Endothelial cell of umbilical vein (primary cell): ENCODE data around the gene APBB2.

Experiments used
- EZH2 ChIP-seq: IDR thresholded peaks from 2 replicates; pipeline ENCODE4 v1.6.1; 2012; ENCODE audit warnings: borderline replicate concordance, low read depth, mild to moderate bottlenecking, moderate library complexity, low read length, inconsistent platforms; ENCODE audit not compliant: severe bottlenecking
- JUN ChIP-seq: IDR thresholded peaks from 2 replicates; pipeline ENCODE4 v1.6.1; 2011; ENCODE audit warnings: borderline replicate concordance, low read depth; ENCODE audit not compliant: insufficient read length, insufficient read depth
- POLR2A ChIP-seq: IDR thresholded peaks from 2 replicates; pipeline ENCODE4 v1.6.1; 2012; ENCODE audit warnings: low read depth, mild to moderate bottlenecking, control low read depth, low read length
- POLR2AphosphoS5 ChIP-seq: IDR thresholded peaks from 2 replicates; pipeline ENCODE4 v1.6.1; 2012; ENCODE audit warnings: low read depth, mild to moderate bottlenecking, control low read depth, low read length, moderate library complexity; ENCODE audit not compliant: insufficient read depth
- TF ChIP-seq, protein P1 (sequence below), 2 donors: IDR thresholded peaks; 1 replicate in 1 of 2; 2 replicates in 1 of 2; pipeline ENCODE4 v1.5.1; 2011; ENCODE audit warnings: low read length in 2 of 2, mild to moderate bottlenecking in 2 of 2, moderate library complexity in 2 of 2, control low read depth in 1 of 2, inconsistent platforms in 1 of 2, low read depth in 1 of 2; ENCODE audit not compliant: insufficient read depth in 1 of 2; ENCODE audit errors: extremely low read depth in 1 of 2
- TF ChIP-seq, protein P2 (sequence below): IDR thresholded peaks from 2 replicates; pipeline ENCODE4 v1.6.1; 2011; ENCODE audit not compliant: insufficient read depth, insufficient read length

DNA sequence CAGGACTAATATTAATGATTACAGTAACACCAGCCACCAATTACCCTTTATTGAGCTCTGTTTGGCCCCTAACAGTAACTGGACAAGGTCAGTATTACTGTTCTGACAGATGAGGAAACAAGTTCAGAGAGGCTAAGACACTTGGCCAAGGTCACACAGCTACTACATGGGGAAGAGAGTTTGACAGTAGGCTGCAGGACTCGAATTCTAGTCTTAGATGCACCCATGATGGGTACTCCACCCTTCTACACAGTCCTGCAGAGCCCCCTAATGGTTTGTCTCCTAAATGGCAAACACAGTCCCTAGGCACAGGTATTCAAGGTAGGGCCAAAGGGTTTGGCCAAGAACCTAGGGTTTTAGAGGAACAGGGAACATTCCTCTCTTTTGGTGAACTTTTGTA lies 370.6 kb downstream of the APBB2 start:
- no peak for TF ChIP-seq EZH2
- TF ChIP-seq, protein P1, sequence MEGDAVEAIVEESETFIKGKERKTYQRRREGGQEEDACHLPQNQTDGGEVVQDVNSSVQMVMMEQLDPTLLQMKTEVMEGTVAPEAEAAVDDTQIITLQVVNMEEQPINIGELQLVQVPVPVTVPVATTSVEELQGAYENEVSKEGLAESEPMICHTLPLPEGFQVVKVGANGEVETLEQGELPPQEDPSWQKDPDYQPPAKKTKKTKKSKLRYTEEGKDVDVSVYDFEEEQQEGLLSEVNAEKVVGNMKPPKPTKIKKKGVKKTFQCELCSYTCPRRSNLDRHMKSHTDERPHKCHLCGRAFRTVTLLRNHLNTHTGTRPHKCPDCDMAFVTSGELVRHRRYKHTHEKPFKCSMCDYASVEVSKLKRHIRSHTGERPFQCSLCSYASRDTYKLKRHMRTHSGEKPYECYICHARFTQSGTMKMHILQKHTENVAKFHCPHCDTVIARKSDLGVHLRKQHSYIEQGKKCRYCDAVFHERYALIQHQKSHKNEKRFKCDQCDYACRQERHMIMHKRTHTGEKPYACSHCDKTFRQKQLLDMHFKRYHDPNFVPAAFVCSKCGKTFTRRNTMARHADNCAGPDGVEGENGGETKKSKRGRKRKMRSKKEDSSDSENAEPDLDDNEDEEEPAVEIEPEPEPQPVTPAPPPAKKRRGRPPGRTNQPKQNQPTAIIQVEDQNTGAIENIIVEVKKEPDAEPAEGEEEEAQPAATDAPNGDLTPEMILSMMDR (IDR thresholded peaks at IDR 0.05; ENCODE audit: extremely low read depth in 1 of 2, insufficient read depth in 1 of 2, low read depth in 1 of 2, low read length in 2 of 2): no peak
- no peak for TF ChIP-seq POLR2AphosphoS5
- no peak for TF ChIP-seq POLR2A
- TF ChIP-seq JUN: no peak
- TF ChIP-seq, protein P2, sequence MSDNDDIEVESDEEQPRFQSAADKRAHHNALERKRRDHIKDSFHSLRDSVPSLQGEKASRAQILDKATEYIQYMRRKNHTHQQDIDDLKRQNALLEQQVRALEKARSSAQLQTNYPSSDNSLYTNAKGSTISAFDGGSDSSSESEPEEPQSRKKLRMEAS: no peak
